K562 (cell line): ENCODE measurements around the gene TUBB4B. TPM values are rescaled to one million over a fixed set of nuclear protein-coding genes. Genes with fewer than 3 reads are reported as not detected.
A peak's percentile ranks its signal among the peaks of the same experiment; 100 is the strongest.

Experiments used
- NFE2 ChIP-seq: IDR thresholded peaks from 2 replicates; pipeline ENCODE4 v1.6.1; 2014; ENCODE audit warnings: antibody characterized with exemption, low read depth
- STAG1 ChIP-seq: sonication (generic); formaldehyde crosslinking; IDR thresholded peaks from 2 replicates; pipeline ENCODE4 v1.5.0; 2020; ENCODE audit warnings: missing genetic modification reagents, borderline replicate concordance
- ZKSCAN1 ChIP-seq: fragments of 150-350 bp; IDR thresholded peaks from 2 replicates; pipeline ENCODE4 v1.6.1; 2016; ENCODE audit warnings: low read depth, low read length
- polyA plus RNA-seq, 8 experiments: library from polyadenylated mRNA; depleted of rRNA in 4 of 8; stranded (reverse) in 5 of 8; unstranded in 3 of 8; fragments of >200 nt; fragmentation: Nextera tagmentation in 2 of 8; fragmentation: Illumina TruSeq in 1 of 8; extraction: Ambion mirVana in 2 of 8; extraction: Trizol in 1 of 8; gene quantifications; 2 replicates each; pipeline versions ENCODE4 v1.2.1 to v1.2.3, GENCODE V29; 2011 to 2014; ENCODE audit warnings: inconsistent platforms in 1 of 8, missing spikeins in 1 of 8
- total RNA-seq, 7 experiments: library from RNA; depleted of rRNA in 6 of 7; stranded (reverse); fragments of >200 nt in 6 of 7; fragmentation: Illumina TruSeq in 2 of 7; extraction: Trizol in 2 of 7; gene quantifications; 2 replicates each; pipeline versions ENCODE4 v1.2.1 to v1.2.3, GENCODE V29; 2011 to 2021; ENCODE audit warnings: low replicate concordance in 1 of 7
- TF ChIP-seq, protein P1 (sequence below), 2 experiments: IDR thresholded peaks; 2 replicates each; pipeline ENCODE4 v1.6.1; 2011; ENCODE audit warnings: borderline replicate concordance in 1 of 2, control low read depth in 1 of 2, low read depth in 1 of 2, low read length in 1 of 2, mild to moderate bottlenecking in 1 of 2, mixed read lengths in 1 of 2, moderate library complexity in 1 of 2; ENCODE audit not compliant: insufficient read depth in 1 of 2, insufficient read length in 1 of 2, poor library complexity in 1 of 2, severe bottlenecking in 1 of 2; ENCODE audit errors: extremely low read depth in 1 of 2
- TF ChIP-seq, protein P2 (sequence below), 2 experiments: fragments of 150-350 bp in 1 of 2; IDR thresholded peaks; 2 replicates each; pipeline ENCODE4 v1.6.1; 2012 to 2016; ENCODE audit warnings: low read depth in 2 of 2, low read length in 2 of 2, mild to moderate bottlenecking in 1 of 2, moderate library complexity in 1 of 2
- TF ChIP-seq, protein P3 (sequence below): conservative IDR thresholded peaks from 2 replicates; pipeline ENCODE4 v1.6.1; 2011; ENCODE audit warnings: low read depth, mild to moderate bottlenecking, low read length; ENCODE audit not compliant: control insufficient read depth
- TF ChIP-seq, protein P4 (sequence below), 2 experiments: fragments of 450-650 bp; conservative IDR thresholded peaks; 2 replicates each; pipeline ENCODE4 v1.6.1; 2017; ENCODE audit warnings: mild to moderate bottlenecking in 2 of 2, moderate library complexity in 2 of 2

Gene TUBB4B
- total and polyA plus RNA-seq, 9 of the 15 experiments (the other 6 are each of a cell fraction or from before 2014, with no cell fraction given): 24.1 to 443 (median 268) TPM

DNA sequence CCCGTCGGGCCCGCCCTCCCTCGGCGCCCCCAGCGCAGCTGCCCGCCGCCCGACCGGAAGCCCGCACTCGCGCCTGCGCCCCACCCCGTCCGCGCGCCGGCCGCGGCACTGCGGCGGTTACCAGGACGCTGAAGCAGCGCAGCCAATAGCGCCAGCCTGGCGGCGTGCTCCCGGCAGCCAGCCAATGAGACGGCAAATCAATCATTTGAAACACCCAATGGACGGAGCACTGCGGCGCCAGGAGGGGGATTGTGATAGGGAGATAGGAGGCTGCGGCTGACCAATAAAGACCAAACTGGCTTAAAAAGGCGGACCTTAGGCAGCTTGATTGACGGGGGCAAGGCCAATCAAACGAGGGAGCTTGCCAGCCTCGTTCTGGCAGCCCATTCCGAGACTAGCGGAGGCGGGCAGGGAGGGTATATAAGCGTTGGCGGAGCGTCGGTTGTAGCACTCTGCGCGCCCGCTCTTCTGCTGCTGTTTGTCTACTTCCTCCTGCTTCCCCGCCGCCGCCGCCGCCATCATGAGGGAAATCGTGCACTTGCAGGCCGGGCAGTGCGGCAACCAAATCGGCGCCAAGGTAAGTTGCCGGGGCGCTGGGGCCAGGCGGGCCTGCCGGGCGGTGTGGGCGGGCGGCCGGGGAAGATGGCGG, at the start of gene TUBB4B (continued):
- TF ChIP-seq, protein P1, sequence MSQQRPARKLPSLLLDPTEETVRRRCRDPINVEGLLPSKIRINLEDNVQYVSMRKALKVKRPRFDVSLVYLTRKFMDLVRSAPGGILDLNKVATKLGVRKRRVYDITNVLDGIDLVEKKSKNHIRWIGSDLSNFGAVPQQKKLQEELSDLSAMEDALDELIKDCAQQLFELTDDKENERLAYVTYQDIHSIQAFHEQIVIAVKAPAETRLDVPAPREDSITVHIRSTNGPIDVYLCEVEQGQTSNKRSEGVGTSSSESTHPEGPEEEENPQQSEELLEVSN (IDR thresholded peaks at IDR 0.05; ENCODE audit: borderline replicate concordance in 1 of 2, extremely low read depth in 1 of 2, insufficient read depth in 1 of 2, insufficient read length in 1 of 2, low read depth in 1 of 2, low read length in 1 of 2, poor library complexity in 1 of 2, severe bottlenecking in 1 of 2): peak in 1 of 2 experiments; percentile 65
- TF ChIP-seq NFE2 (peak; percentile 7; the same call in 1 of the 2 replicates), ZKSCAN1 (peak; percentile 30), STAG1 (CRISPR knock-in tag) (0 out of 2 replicates have a peak, but pooled peaks have one; percentile 19)
- TF ChIP-seq, protein P2, sequence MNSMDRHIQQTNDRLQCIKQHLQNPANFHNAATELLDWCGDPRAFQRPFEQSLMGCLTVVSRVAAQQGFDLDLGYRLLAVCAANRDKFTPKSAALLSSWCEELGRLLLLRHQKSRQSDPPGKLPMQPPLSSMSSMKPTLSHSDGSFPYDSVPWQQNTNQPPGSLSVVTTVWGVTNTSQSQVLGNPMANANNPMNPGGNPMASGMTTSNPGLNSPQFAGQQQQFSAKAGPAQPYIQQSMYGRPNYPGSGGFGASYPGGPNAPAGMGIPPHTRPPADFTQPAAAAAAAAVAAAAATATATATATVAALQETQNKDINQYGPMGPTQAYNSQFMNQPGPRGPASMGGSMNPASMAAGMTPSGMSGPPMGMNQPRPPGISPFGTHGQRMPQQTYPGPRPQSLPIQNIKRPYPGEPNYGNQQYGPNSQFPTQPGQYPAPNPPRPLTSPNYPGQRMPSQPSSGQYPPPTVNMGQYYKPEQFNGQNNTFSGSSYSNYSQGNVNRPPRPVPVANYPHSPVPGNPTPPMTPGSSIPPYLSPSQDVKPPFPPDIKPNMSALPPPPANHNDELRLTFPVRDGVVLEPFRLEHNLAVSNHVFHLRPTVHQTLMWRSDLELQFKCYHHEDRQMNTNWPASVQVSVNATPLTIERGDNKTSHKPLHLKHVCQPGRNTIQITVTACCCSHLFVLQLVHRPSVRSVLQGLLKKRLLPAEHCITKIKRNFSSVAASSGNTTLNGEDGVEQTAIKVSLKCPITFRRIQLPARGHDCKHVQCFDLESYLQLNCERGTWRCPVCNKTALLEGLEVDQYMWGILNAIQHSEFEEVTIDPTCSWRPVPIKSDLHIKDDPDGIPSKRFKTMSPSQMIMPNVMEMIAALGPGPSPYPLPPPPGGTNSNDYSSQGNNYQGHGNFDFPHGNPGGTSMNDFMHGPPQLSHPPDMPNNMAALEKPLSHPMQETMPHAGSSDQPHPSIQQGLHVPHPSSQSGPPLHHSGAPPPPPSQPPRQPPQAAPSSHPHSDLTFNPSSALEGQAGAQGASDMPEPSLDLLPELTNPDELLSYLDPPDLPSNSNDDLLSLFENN (IDR thresholded peaks at IDR 0.05; ENCODE audit: low read depth in 2 of 2, low read length in 2 of 2): peak in 1 of 2 experiments; percentile 94; a peak in 2 of 4 replicates
- TF ChIP-seq, protein P3, sequence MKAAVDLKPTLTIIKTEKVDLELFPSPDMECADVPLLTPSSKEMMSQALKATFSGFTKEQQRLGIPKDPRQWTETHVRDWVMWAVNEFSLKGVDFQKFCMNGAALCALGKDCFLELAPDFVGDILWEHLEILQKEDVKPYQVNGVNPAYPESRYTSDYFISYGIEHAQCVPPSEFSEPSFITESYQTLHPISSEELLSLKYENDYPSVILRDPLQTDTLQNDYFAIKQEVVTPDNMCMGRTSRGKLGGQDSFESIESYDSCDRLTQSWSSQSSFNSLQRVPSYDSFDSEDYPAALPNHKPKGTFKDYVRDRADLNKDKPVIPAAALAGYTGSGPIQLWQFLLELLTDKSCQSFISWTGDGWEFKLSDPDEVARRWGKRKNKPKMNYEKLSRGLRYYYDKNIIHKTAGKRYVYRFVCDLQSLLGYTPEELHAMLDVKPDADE: peak; percentile 63
- TF ChIP-seq, protein P4, sequence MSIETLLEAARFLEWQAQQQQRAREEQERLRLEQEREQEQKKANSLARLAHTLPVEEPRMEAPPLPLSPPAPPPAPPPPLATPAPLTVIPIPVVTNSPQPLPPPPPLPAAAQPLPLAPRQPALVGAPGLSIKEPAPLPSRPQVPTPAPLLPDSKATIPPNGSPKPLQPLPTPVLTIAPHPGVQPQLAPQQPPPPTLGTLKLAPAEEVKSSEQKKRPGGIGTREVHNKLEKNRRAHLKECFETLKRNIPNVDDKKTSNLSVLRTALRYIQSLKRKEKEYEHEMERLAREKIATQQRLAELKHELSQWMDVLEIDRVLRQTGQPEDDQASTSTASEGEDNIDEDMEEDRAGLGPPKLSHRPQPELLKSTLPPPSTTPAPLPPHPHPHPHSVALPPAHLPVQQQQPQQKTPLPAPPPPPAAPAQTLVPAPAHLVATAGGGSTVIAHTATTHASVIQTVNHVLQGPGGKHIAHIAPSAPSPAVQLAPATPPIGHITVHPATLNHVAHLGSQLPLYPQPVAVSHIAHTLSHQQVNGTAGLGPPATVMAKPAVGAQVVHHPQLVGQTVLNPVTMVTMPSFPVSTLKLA (conservative IDR thresholded peaks at IDR 0.05): no peak
